Loucy (cell line): Measurements from ENCODE around the gene DAB1.

Experiments
- H2AFZ ChIP-seq: fragments of 200-600 bp; sonication (generic); 2 replicates; pipeline ENCODE4 v1.6.0; 2016; ENCODE audit warnings: antibody characterized with exemption, mild to moderate bottlenecking, low read length, moderate library complexity
- H3F3A ChIP-seq: fragments of 200-600 bp; 2 replicates; pipeline ENCODE4 v1.6.0; 2016; ENCODE audit warnings: antibody characterized with exemption, low read depth, mild to moderate bottlenecking
- H3K27me3 ChIP-seq: fragments of 200-600 bp; sonication (generic); 2 replicates; pipeline ENCODE4 v1.6.1; 2014; ENCODE audit warnings: low read length, mild to moderate bottlenecking; ENCODE audit not compliant: insufficient read depth, poor library complexity, severe bottlenecking
- H3K36me3 ChIP-seq: fragments of 200-600 bp; sonication (generic); 2 replicates; pipeline ENCODE4 v1.6.1; 2016; ENCODE audit warnings: low read length; ENCODE audit not compliant: insufficient read depth
- H3K4me1 ChIP-seq: fragments of 200-600 bp; sonication (generic); 2 replicates; pipeline ENCODE4 v1.5.1; 2014; ENCODE audit warnings: low read length, mild to moderate bottlenecking; ENCODE audit not compliant: insufficient read depth, poor library complexity, severe bottlenecking
- H3K4me2 ChIP-seq: fragments of 200-600 bp; sonication (generic); 2 replicates; pipeline ENCODE4 v1.6.0; 2014; ENCODE audit warnings: antibody characterized with exemption, low read length, low read depth, mild to moderate bottlenecking; ENCODE audit not compliant: poor library complexity, severe bottlenecking
- H3K4me3 ChIP-seq: fragments of 200-600 bp; sonication (generic); 2 replicates; pipeline ENCODE4 v1.5.1; 2014; ENCODE audit warnings: low read length, mild to moderate bottlenecking, mixed read lengths; ENCODE audit not compliant: poor library complexity, severe bottlenecking
- H3K79me2 ChIP-seq: fragments of 200-600 bp; sonication (generic); 2 replicates; pipeline ENCODE4 v1.6.1; 2014; ENCODE audit warnings: low read length; ENCODE audit not compliant: insufficient read depth
- H3K9ac ChIP-seq: fragments of 200-600 bp; sonication (generic); 2 replicates; pipeline ENCODE4 v1.6.0; 2014; ENCODE audit warnings: mild to moderate bottlenecking, low read depth, low read length, moderate library complexity; ENCODE audit not compliant: poor library complexity, severe bottlenecking
- H3K9me2 ChIP-seq: fragments of 200-600 bp; sonication (generic); replicated peaks from 2 replicates; pipeline ENCODE4 v1.6.1; 2016; ENCODE audit warnings: low read depth, low read length, mixed read lengths
- H3K9me3 ChIP-seq: fragments of 200-600 bp; sonication (generic); 2 replicates; pipeline ENCODE4 v1.6.1; 2014; ENCODE audit warnings: mild to moderate bottlenecking, antibody characterized with exemption, low read length, low read depth; ENCODE audit not compliant: insufficient read depth
- H4K20me1 ChIP-seq: fragments of 200-600 bp; sonication (generic); 2 replicates; pipeline ENCODE4 v1.6.0; 2014; ENCODE audit warnings: antibody characterized with exemption, low read length, mild to moderate bottlenecking; ENCODE audit not compliant: insufficient read depth, poor library complexity, severe bottlenecking
- CTCF ChIP-seq: fragments of 200-600 bp; sonication (generic); conservative IDR thresholded peaks from 2 replicates; pipeline ENCODE4 v1.5.1; 2014; ENCODE audit warnings: mild to moderate bottlenecking, antibody characterized with exemption, low read length
- EZH2phosphoT487 ChIP-seq: fragments of 200-600 bp; IDR thresholded peaks from 2 replicates; pipeline ENCODE4 v1.6.1; 2018; ENCODE audit warnings: antibody characterized with exemption, mild to moderate bottlenecking, moderate library complexity, borderline replicate concordance

DAB1 gene

DNA sequence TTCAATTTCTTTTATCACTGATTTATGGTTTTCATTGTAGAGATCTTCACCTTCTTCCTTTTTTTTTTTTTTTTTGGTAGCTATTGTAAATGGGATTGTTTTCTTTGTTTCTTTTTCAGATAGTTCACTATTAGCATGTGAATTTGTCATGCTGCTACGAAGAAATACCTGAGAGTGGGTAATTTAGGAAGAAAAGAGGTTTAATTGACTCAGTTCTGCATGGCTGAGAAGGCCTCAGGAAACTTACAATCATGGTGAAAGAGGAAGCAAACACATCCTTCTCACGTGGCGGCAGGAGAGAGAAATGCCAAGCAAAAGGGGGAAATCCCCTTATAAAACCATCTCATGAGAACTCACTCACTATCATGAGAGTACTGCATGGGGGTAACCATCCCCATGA lies 66.4 kb downstream of the DAB1 start:
- H3K4me1 ChIP-seq: no peaks in the 10 kb centered on the region
- H3K79me2 ChIP-seq: no peaks in the 10 kb centered on the region
- no peak overlapping the region for H3K4me2 ChIP-seq
- H3K9me2 ChIP-seq: no peaks in the 10 kb centered on the region
- H3K4me3 ChIP-seq: no peak overlapping the region
- no peaks in the 10 kb centered on the region for H4K20me1 ChIP-seq
- no peaks in the 10 kb centered on the region for H3K36me3 ChIP-seq
- H3K27me3 ChIP-seq: no peaks in the 10 kb centered on the region
- H3K9me3 ChIP-seq: no peaks in the 10 kb centered on the region
- TF ChIP-seq CTCF (no peak), EZH2phosphoT487 (no peak)
- no peaks in the 10 kb centered on the region for H3F3A ChIP-seq
- no peak overlapping the region for H3K9ac ChIP-seq
- H2AFZ ChIP-seq: no peak overlapping the region

- no peak for TF ChIP-seq EZH2phosphoT487
- TF ChIP-seq CTCF: no peak
- H3K36me3 ChIP-seq: no peaks in the 10 kb centered on the region
- no peaks in the 10 kb centered on the region for H4K20me1 ChIP-seq
- H3K79me2 ChIP-seq: no peaks in the 10 kb centered on the region
- H3K27me3 ChIP-seq: no peaks in the 10 kb centered on the region
- no peaks in the 10 kb centered on the region for H3K9me2 ChIP-seq
- H2AFZ ChIP-seq: no peak overlapping the region
- H3F3A ChIP-seq: no peaks in the 10 kb centered on the region
- H3K9ac ChIP-seq: no peak overlapping the region
- H3K9me3 ChIP-seq: no peaks in the 10 kb centered on the region
- H3K4me1 ChIP-seq: no peaks in the 10 kb centered on the region
- H3K4me3 ChIP-seq: no peak overlapping the region
- H3K4me2 ChIP-seq: no peak overlapping the region
These were observed 70.2 kb downstream of the DAB1 start for GRCh38 chr1:57353654-57354053.

DNA sequence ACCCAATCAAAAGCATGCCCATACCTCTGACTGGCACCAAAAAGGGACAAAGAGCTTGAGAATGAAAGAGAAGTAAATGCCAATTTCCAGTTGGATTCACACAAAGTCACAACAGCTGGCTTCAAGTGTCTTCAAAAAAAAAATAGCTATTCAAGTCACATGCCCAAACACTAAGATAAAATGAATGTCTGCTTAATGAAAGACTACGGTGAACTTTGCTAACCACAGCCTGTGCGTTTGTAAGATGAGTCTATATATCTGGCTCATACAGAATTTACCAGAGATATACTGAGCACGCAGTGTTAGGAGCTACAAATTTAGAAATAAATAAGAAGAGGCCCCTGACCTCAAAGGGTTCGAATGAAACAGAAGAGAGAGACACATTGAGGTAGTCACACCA lies 73.2 kb downstream of the DAB1 start:
- Histone ChIP-seq H3K4me2 (no peak overlapping the region), H2AFZ (no peak overlapping the region), H3K9me2 (no peaks in the 10 kb centered on the region), H3K79me2 (no peaks in the 10 kb centered on the region), H3K4me1 (no peaks in the 10 kb centered on the region), H4K20me1 (no peaks in the 10 kb centered on the region), H3K36me3 (no peaks in the 10 kb centered on the region), H3K9me3 (no peaks in the 10 kb centered on the region), H3K27me3 (no peaks in the 10 kb centered on the region), H3K4me3 (no peak overlapping the region), H3F3A (no peaks in the 10 kb centered on the region), H3K9ac (no peak overlapping the region)
- no peak for TF ChIP-seq EZH2phosphoT487
- no peak for TF ChIP-seq CTCF
